HT-29 (cell line): ENCODE measurements around the gene TAS2R39. TPM values are rescaled to one million over a fixed set of nuclear protein-coding genes. Genes with fewer than 3 reads are reported as not detected.

ENCODE experiments used
- DNase-seq: peaks from one replicate; pipeline ENCODE4 v3.0.0-alpha.2; 2015; ENCODE audit warnings: low spot score
- small RNA-seq: library from RNA; depleted of rRNA; stranded (forward); fragments of <200 nt; gene quantifications from one replicate; pipeline ENCODE3, GENCODE V24; 2014
- total RNA-seq: library from RNA; depleted of rRNA; stranded (reverse); fragments of >200 nt; shearing (Covaris generic); gene quantifications from 2 replicates; pipeline ENCODE4 v1.2.3, GENCODE V29; 2014; rRNA removed

TAS2R39 gene
- total RNA-seq, 1 experiment from 2014 or later, result not detected

- DNase-seq, result no peak
Measured at GRCh38 chr7:143216151-143216550, 32.9 kb downstream of the TAS2R39 start.

GRCh38 chr7:143216686-143217085 is 33.5 kb downstream of the TAS2R39 start:
- no peak for DNase-seq

- no peak for DNase-seq
Measured at GRCh38 chr7:143217806-143218205, 34.6 kb downstream of the TAS2R39 start.

GRCh38 chr7:143221286-143221685 is 38.1 kb downstream of the TAS2R39 start:
- DNase-seq, result no peak

- no peak for DNase-seq
Measured at GRCh38 chr7:143221737-143222136, 38.5 kb downstream of the TAS2R39 start, which contains the start of gene TAS2R40. TSS of gene TAS2R40 (plus strand) at chr7:143222037. CDS start at chr7:143222079, 42 bp downstream.

- no peak for DNase-seq
Measured at GRCh38 chr7:143222782-143223181, 39.6 kb downstream of the TAS2R39 start.

GRCh38 chr7:143223784-143224183 is 40.6 kb downstream of the TAS2R39 start:
- DNase-seq, result peak; percentile 22

- no peak for DNase-seq
Measured at GRCh38 chr7:143225047-143225446, 41.8 kb downstream of the TAS2R39 start.

GRCh38 chr7:143227806-143228205 is 44.6 kb downstream of the TAS2R39 start:
- no peak for DNase-seq

- DNase-seq, result no peak
Measured at GRCh38 chr7:143229054-143229790, 46.0 kb downstream of the TAS2R39 start.

- no peak for DNase-seq
Measured at GRCh38 chr7:143230602-143231457, 47.6 kb downstream of the TAS2R39 start.

Small RNAs within 50 kb of the gene (small RNA-seq; reads per million reads assigned to genes)
- gene AC073342.3, result not detected

Other genes with a start within 250 kb of the TAS2R39 start
- 0.18 TPM in 1 of 2 replicates, not detected in the other for gene TRPV5, start 249.7 kb upstream of the TAS2R39 start, total RNA-seq
- gene LLCFC1, start 243.9 kb upstream of the TAS2R39 start, total RNA-seq, result not detected in 2 replicates
- gene KEL, start 221.1 kb upstream of the TAS2R39 start, total RNA-seq, result 0.13 TPM in 1 of 2 replicates, not detected in the other
- 0.29 TPM in 1 of 2 replicates, not detected in the other for gene OR9A2, start 156.3 kb upstream of the TAS2R39 start, total RNA-seq
- gene OR6V1, start 131.1 kb upstream of the TAS2R39 start, total RNA-seq, result not detected in 2 replicates
- not detected in 2 replicates for gene PIP, start 51.3 kb upstream of the TAS2R39 start, total RNA-seq
- gene TAS2R40, start 38.6 kb downstream of the TAS2R39 start, total RNA-seq, result not detected in 2 replicates
- 298 and 301 TPM in 2 replicates for gene GSTK1, start 80.0 kb downstream of the TAS2R39 start, total RNA-seq
- 53.9 and 79.7 TPM in 2 replicates for gene TMEM139, start 101.5 kb downstream of the TAS2R39 start, total RNA-seq
- gene CASP2, start 104.9 kb downstream of the TAS2R39 start, total RNA-seq, result 26.6 and 27.7 TPM in 2 replicates
- 2.8 and 3.0 TPM in 2 replicates for gene CLCN1, start 132.7 kb downstream of the TAS2R39 start, total RNA-seq
- 13.2 and 17.6 TPM in 2 replicates for gene FAM131B, start 179.3 kb downstream of the TAS2R39 start, total RNA-seq
- 116 and 148 TPM in 2 replicates for gene ZYX, start 197.9 kb downstream of the TAS2R39 start, total RNA-seq
- 54.3 and 65.6 TPM in 2 replicates for gene EPHA1, start 225.4 kb downstream of the TAS2R39 start, total RNA-seq